ENCODE measurements around the gene RAP1GDS1. TPM values are rescaled to one million over a fixed set of nuclear protein-coding genes. Genes with fewer than 3 reads are reported as not detected.
"Not testable (repeated sequence)": the region's sequence is repeated elsewhere in the genome, so short reads cannot be mapped to it uniquely, and the experiment has no call there.

The RAP1GDS1 gene
- total and polyA plus RNA-seq, 10 donors, result 13.5 to 55.1 (median 46.4) TPM

DNA sequence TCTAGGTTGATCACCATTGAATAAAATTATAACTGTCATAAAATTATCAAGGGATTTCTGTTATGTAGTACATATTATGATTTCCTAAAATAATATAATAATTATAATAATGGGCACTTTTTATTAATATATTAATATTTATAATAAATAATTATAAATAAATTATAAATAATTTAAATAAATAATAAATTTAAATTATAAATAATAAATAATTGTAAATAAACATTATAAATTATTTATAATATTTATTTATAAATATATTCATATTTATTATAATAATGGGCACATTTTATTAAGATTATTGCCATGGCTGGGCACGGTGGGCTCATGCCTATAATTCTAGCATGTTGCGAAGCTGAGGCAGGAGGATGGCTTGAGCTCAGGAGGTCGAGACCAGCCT is 24.5 kb downstream of the RAP1GDS1 start:
- Histone ChIP-seq H3K9me3 (peaks cover 0 to 5% (median 4%) of the 10 kb centered on the region in 8 donors), H3K4me1 (peaks cover 12 to 50% (median 27%) of the 10 kb centered on the region in 6 donors), H3K27ac (no peak overlapping the region), H3K36me3 (no peaks in the 10 kb centered on the region), H3K27me3 (replicated peaks in 1 of 7) (no peaks in the 10 kb centered on the region), H3K4me3 (no peak overlapping the region)
- intact Hi-C loops (cut with DNase I; ENCODE audit: low total_unique reads), result no loop called here
- WGBS, 5 donors, result 94 to 100% (median 96%) methylated on average over 3 of the region's 3 CpGs
- TF ChIP-seq, protein P1, sequence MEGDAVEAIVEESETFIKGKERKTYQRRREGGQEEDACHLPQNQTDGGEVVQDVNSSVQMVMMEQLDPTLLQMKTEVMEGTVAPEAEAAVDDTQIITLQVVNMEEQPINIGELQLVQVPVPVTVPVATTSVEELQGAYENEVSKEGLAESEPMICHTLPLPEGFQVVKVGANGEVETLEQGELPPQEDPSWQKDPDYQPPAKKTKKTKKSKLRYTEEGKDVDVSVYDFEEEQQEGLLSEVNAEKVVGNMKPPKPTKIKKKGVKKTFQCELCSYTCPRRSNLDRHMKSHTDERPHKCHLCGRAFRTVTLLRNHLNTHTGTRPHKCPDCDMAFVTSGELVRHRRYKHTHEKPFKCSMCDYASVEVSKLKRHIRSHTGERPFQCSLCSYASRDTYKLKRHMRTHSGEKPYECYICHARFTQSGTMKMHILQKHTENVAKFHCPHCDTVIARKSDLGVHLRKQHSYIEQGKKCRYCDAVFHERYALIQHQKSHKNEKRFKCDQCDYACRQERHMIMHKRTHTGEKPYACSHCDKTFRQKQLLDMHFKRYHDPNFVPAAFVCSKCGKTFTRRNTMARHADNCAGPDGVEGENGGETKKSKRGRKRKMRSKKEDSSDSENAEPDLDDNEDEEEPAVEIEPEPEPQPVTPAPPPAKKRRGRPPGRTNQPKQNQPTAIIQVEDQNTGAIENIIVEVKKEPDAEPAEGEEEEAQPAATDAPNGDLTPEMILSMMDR (IDR thresholded peaks at IDR 0.05 in 8 of 11, conservative IDR thresholded peaks at IDR 0.05 in 3 of 11), result no peak
- TF ChIP-seq POLR2A (IDR thresholded peaks at IDR 0.05) (no peak), POLR2AphosphoS5 (IDR thresholded peaks at IDR 0.05) (no peak)
- DNase-seq, result no peak

DNA sequence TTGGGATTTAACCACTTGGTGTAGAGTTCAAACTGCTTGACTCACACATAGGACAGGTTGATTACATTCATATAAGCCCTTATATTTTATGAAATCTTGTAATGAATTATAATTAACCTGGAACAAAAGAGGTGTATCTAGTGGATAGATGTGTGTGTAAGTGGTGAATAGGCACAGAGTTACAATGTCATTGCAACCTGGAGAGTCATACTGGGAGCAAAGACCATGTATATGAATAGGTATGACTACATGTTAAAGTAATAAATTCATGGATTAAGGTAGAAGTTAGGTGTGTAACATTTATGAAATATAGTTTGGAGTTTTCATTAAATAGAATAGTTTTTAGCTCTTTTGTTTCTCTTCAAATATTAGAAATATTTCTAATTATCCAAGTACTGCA is 26.1 kb downstream of the RAP1GDS1 start:
- H3K9me3 ChIP-seq, result no peaks in the 10 kb centered on the region
- H3K36me3 ChIP-seq, result no peaks in the 10 kb centered on the region
- H3K4me3 ChIP-seq, result no peak overlapping the region
- H3K27me3 ChIP-seq (replicated peaks in 1 of 7), result no peaks in the 10 kb centered on the region
- no peak overlapping the region for H3K27ac ChIP-seq
- intact Hi-C loops (cut with DNase I; ENCODE audit: low total_unique reads), result no loop called here
- TF ChIP-seq, protein P1 (IDR thresholded peaks at IDR 0.05 in 8 of 11, conservative IDR thresholded peaks at IDR 0.05 in 3 of 11), result no peak
- TF ChIP-seq POLR2AphosphoS5 (IDR thresholded peaks at IDR 0.05), result no peak
- no peak for TF ChIP-seq POLR2A (IDR thresholded peaks at IDR 0.05)
- DNase-seq, result no peak
- H3K4me1 ChIP-seq, result peaks cover 13 to 65% (median 30%) of the 10 kb centered on the region in 6 donors

DNA sequence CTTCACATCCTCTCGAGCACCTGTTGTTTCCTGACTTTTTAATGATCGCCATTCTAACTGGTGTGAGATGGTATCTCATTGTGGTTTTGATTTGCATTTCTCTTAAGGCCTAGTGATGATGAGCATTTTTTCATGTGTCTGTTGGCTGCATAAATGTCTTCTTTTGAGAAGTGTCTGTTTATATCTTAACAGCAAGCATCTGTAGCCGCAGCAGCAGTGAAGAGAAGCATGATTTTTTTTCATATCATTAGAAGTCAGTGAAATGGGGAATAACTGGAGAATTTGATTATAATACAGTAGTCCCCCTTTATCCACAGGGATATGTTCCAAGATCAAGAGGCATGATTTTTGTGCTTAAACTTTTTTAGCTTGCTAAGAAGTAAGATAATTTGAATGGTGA is 27.5 kb downstream of the RAP1GDS1 start:
- not testable (repeated sequence) for H3K27me3 ChIP-seq (replicated peaks in 1 of 7)
- 41 to 55% (median 52%) methylated on average over 3 of the region's 3 CpGs for WGBS, 5 donors

DNA sequence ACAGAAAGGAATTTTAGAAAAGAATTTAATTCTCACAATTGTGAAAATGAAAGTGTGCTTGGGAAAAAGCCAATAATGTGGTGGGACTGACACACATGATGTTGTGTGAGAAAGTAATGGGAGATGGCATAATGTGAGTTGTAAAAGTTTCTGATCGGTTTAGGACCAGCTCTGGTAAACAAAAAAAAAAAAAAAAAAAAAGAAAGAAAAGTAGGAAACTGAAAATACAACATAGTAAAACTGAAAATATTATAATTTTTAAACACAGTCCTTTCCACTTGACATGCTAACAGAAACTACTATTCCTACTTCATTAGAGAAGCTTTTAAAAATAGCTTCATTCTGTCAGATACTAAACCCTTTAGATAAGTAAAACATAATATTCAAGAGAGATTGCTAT is 28.2 kb downstream of the RAP1GDS1 start:
- H3K27me3 ChIP-seq (replicated peaks in 1 of 7), result no peaks in the 10 kb centered on the region
- intact Hi-C loops (cut with DNase I; ENCODE audit: low total_unique reads), result no loop called here
- H3K36me3 ChIP-seq, result peaks cover 0 to 10% (median 0%) of the 10 kb centered on the region in 6 donors
- no peak for TF ChIP-seq POLR2A (IDR thresholded peaks at IDR 0.05)
- TF ChIP-seq, protein P1 (IDR thresholded peaks at IDR 0.05 in 8 of 11, conservative IDR thresholded peaks at IDR 0.05 in 3 of 11), result no peak
- no peak for TF ChIP-seq POLR2AphosphoS5 (IDR thresholded peaks at IDR 0.05)
- 62 to 74% (median 67%) methylated on average over 1 of the region's 1 CpG for WGBS, 5 donors
- no peaks in the 10 kb centered on the region for H3K9me3 ChIP-seq
- peak overlapping the region; percentile 3 to 70 (median 50) for H3K27ac ChIP-seq
- no peak for DNase-seq
- peaks cover 13 to 68% (median 24%) of the 10 kb centered on the region in 6 donors for H3K4me1 ChIP-seq
- H3K4me3 ChIP-seq, result no peak overlapping the region

More for the DNA sequence above, 27.5 kb downstream of the RAP1GDS1 start:
- DNase-seq; intact Hi-C loops (cut with DNase I; ENCODE audit: low total_unique reads); H3K9me3 ChIP-seq; H3K4me3 ChIP-seq; H3K36me3 ChIP-seq: not testable (repeated sequence)
- H3K27ac ChIP-seq, result peak overlapping the region in 7 of 8 donors; percentile 16 to 70 (median 51)
- peaks cover 13 to 66% (median 26%) of the 10 kb centered on the region in 6 donors for H3K4me1 ChIP-seq

DNA sequence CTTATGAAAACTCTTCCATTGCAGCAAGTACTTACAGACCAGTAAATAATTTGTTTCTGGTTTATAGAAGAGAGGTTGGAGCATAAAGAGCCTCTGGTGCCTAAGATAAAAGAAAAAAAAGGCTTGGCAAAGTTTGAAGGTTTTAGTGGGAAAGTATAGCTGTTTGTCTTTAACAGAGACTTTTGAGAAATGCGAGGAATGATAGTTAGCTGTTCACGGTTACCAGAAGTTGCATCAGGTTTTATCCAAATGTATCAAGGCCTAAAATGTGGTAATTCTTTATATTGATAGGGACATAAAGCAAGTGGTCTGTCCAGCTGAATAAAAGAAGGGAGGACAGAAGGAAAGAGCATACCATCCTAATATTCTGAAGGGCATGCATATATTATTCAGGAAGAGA is 29.3 kb downstream of the RAP1GDS1 start:
- no peak overlapping the region for H3K4me3 ChIP-seq
- no peaks in the 10 kb centered on the region for H3K9me3 ChIP-seq
- intact Hi-C loops (cut with DNase I; ENCODE audit: low total_unique reads), result no loop called here
- peaks cover 0 to 22% (median 2%) of the 10 kb centered on the region in 6 donors for H3K36me3 ChIP-seq
- WGBS, 5 donors, result 65 to 87% (median 75%) methylated on average over 2 of the region's 2 CpGs
- no peak for DNase-seq
- H3K27me3 ChIP-seq (replicated peaks in 1 of 7), result no peaks in the 10 kb centered on the region
- TF ChIP-seq POLR2AphosphoS5 (IDR thresholded peaks at IDR 0.05), result no peak
- TF ChIP-seq, protein P1 (IDR thresholded peaks at IDR 0.05 in 8 of 11, conservative IDR thresholded peaks at IDR 0.05 in 3 of 11), result no peak
- no peak for TF ChIP-seq POLR2A (IDR thresholded peaks at IDR 0.05)
- peaks cover 13 to 73% (median 23%) of the 10 kb centered on the region in 6 donors for H3K4me1 ChIP-seq
- H3K27ac ChIP-seq, result peak overlapping the region in 2 of 8 donors; percentile 19 to 51
